CD4-positive, alpha-beta T cell treated with Interleukin-17A for 4 hours (primary cell): Measurements from ENCODE around the gene HNRNPH1.
"Not testable (repeated sequence)": the region's sequence is repeated elsewhere in the genome, so short reads cannot be mapped to it uniquely, and the experiment has no call there.

Source experiments
- DNase-seq: peaks from one replicate; pipeline ENCODE4 v3.0.0-alpha.2; 2020; ENCODE audit warnings: mixed read lengths

The HNRNPH1 gene

GRCh38 chr5:179623003-179623905 is at the start of gene HNRNPH1:
Gene HNRNPH1, minus strand, starts transcription at chr5:179623671. Its CDS starts 538 bp downstream, at chr5:179623133.
- peak; percentile 98 for DNase-seq

GRCh38 chr5:179668391-179668790 is 44.9 kb upstream of the HNRNPH1 start:
- DNase-seq = peak; percentile 53

GRCh38 chr5:179661647-179662046 is 38.2 kb upstream of the HNRNPH1 start:
- not testable (repeated sequence) for DNase-seq

GRCh38 chr5:179658179-179658856 is 34.8 kb upstream of the HNRNPH1 start:
- not testable (repeated sequence) for DNase-seq

GRCh38 chr5:179657302-179658178 is 34.1 kb upstream of the HNRNPH1 start:
- DNase-seq = not testable (repeated sequence)

GRCh38 chr5:179653135-179653534 is 29.7 kb upstream of the HNRNPH1 start:
- not testable (repeated sequence) for DNase-seq

GRCh38 chr5:179650245-179650644 is 26.8 kb upstream of the HNRNPH1 start:
- DNase-seq = not testable (repeated sequence)

GRCh38 chr5:179649166-179649703 is 25.8 kb upstream of the HNRNPH1 start:
- DNase-seq = not testable (repeated sequence)

- no peak for DNase-seq
These were observed 24.9 kb upstream of the HNRNPH1 start for GRCh38 chr5:179648410-179648809.

- not testable (repeated sequence) for DNase-seq
These were observed 21.3 kb upstream of the HNRNPH1 start for GRCh38 chr5:179644766-179645165.

GRCh38 chr5:179643141-179643920 is 19.9 kb upstream of the HNRNPH1 start:
- DNase-seq = not testable (repeated sequence)

GRCh38 chr5:179642626-179643025 is 19.2 kb upstream of the HNRNPH1 start:
- DNase-seq = not testable (repeated sequence)

GRCh38 chr5:179641745-179642144 is 18.3 kb upstream of the HNRNPH1 start:
- not testable (repeated sequence) for DNase-seq

GRCh38 chr5:179639296-179639695 is 15.8 kb upstream of the HNRNPH1 start:
- DNase-seq = not testable (repeated sequence)

- not testable (repeated sequence) for DNase-seq
These were observed 11.1 kb upstream of the HNRNPH1 start for GRCh38 chr5:179634370-179635172.

GRCh38 chr5:179633501-179634369 is 10.3 kb upstream of the HNRNPH1 start:
- DNase-seq = not testable (repeated sequence)

- no peak for DNase-seq
These were observed 1.4 kb upstream of the HNRNPH1 start for GRCh38 chr5:179624841-179625271.

GRCh38 chr5:179623906-179624741 is 653 bp upstream of the HNRNPH1 start:
- peak; percentile 53 for DNase-seq
